ENCODE results near the gene GPR152. TPM values are rescaled to one million over a fixed set of nuclear protein-coding genes. Genes with fewer than 3 reads are reported as not detected.
A peak's percentile ranks its signal among the peaks of the same experiment; 100 is the strongest.

GPR152 gene
- total and polyA plus RNA-seq, 12 donors: not detected

- WGBS, 2 donors: 74 to 76% methylated on average over 3 of the region's 3 CpGs
- TF ChIP-seq CTCF (IDR thresholded peaks at IDR 0.05): no peak
These were observed 14.7 kb downstream of the GPR152 start for GRCh38 chr11:67437809-67438157.

GRCh38 chr11:67437082-67437808 lies 15.3 kb downstream of the GPR152 start, which contains the start of gene PTPRCAP:
Gene PTPRCAP, minus strand, starts transcription at chr11:67437682. Its CDS starts 63 bp downstream, at chr11:67437619.
- Histone ChIP-seq H3K27me3 (no peaks in the 10 kb centered on the region), H3K9me3 (no peaks in the 10 kb centered on the region), H3K36me3 (peaks cover 0 to 92% (median 32%) of the 10 kb centered on the region in 9 donors), H3K4me1 (peaks cover 11 to 52% (median 32%) of the 10 kb centered on the region in 9 donors), H3K27ac (peak within 1 kb of the TSS in 4 of 10 donors; percentile 41 to 93 (median 52)), H3K4me3 (peak within 1 kb of the TSS in 3 of 10 donors; percentile 3 to 59 (median 8))
- no peak for DNase-seq
- no peak for TF ChIP-seq CTCF (IDR thresholded peaks at IDR 0.05)
- 55 to 70% methylated on average over 26 of the region's 26 CpGs for WGBS, 2 donors
- peak in 3 of 8 donors; percentile 10 to 23 (median 11) for ATAC-seq
- intact Hi-C loops (cut with DNase I): no loop called here

More at GRCh38 chr11:67437809-67438157, 14.7 kb downstream of the GPR152 start:
- intact Hi-C loops (cut with DNase I): no loop called here
- Histone ChIP-seq H3K27ac (peak overlapping the region in 2 of 10 donors; percentile 56 to 93), H3K36me3 (peaks cover 0 to 89% (median 30%) of the 10 kb centered on the region in 9 donors), H3K4me1 (peaks cover 14 to 58% (median 37%) of the 10 kb centered on the region in 9 donors), H3K4me3 (peak overlapping the region in 2 of 10 donors; percentile 8 to 59), H3K9me3 (no peaks in the 10 kb centered on the region), H3K27me3 (no peaks in the 10 kb centered on the region)
- ATAC-seq (no peak), DNase-seq (no peak)

- Histone ChIP-seq H3K36me3 (peaks cover 0 to 92% (median 30%) of the 10 kb centered on the region in 9 donors), H3K4me1 (peaks cover 4 to 47% (median 28%) of the 10 kb centered on the region in 9 donors), H3K9me3 (no peaks in the 10 kb centered on the region), H3K27ac (peak overlapping the region in 4 of 10 donors; percentile 47 to 93 (median 54)), H3K4me3 (peak overlapping the region in 2 of 10 donors; percentile 3 to 59), H3K27me3 (no peaks in the 10 kb centered on the region)
- no peak for DNase-seq
- WGBS, 2 donors: 56 to 57% methylated on average over 6 of the region's 6 CpGs
- TF ChIP-seq CTCF (IDR thresholded peaks at IDR 0.05): no peak
- intact Hi-C loops (cut with DNase I): no loop called here
- no peak for ATAC-seq
These were observed 16.0 kb downstream of the GPR152 start for GRCh38 chr11:67436459-67437081.

- Histone ChIP-seq H3K4me1 (peaks cover 1 to 44% (median 24%) of the 10 kb centered on the region in 9 donors), H3K36me3 (peaks cover 0 to 92% (median 28%) of the 10 kb centered on the region in 9 donors), H3K9me3 (no peaks in the 10 kb centered on the region), H3K27ac (peak overlapping the region in 6 of 10 donors; percentile 4 to 93 (median 51)), H3K4me3 (peak overlapping the region in 2 of 10 donors; percentile 3 to 59), H3K27me3 (no peaks in the 10 kb centered on the region)
- intact Hi-C loops (cut with DNase I): no loop called here
- 85 to 91% methylated on average over 38 of the region's 38 CpGs for WGBS, 2 donors
- DNase-seq (no peak), ATAC-seq (no peak)
- TF ChIP-seq CTCF (IDR thresholded peaks at IDR 0.05): no peak
These were observed 16.6 kb downstream of the GPR152 start for GRCh38 chr11:67435727-67436458.
